CD14-positive monocyte (primary cell): ENCODE measurements around the gene A2M. TPM values are rescaled to one million over a fixed set of nuclear protein-coding genes. Genes with fewer than 3 reads are reported as not detected.

Experiments used
- DNase-seq, 3 donors: peaks; one replicate each; pipeline ENCODE4 v3.0.0-alpha.2; 2011 to 2022
- H2AFZ ChIP-seq: 2 replicates; pipeline ENCODE4 v1.6.0; 2012; ENCODE audit warnings: mild to moderate bottlenecking, low read depth, low read length, inconsistent platforms; ENCODE audit not compliant: insufficient read depth, poor library complexity, severe bottlenecking
- H3K27ac ChIP-seq, 2 donors: 1 replicate in 1 of 2; 2 replicates in 1 of 2; pipeline ENCODE4 v1.5.1; 2012 to 2013; ENCODE audit warnings: low read length in 2 of 2, control low read depth in 1 of 2, inconsistent platforms in 1 of 2, low read depth in 1 of 2, mild to moderate bottlenecking in 1 of 2
- H3K27me3 ChIP-seq, 2 donors: one replicate each; pipeline versions ENCODE4 v1.6.0 to v1.6.1; 2011 to 2013; ENCODE audit warnings: low read length in 2 of 2; ENCODE audit not compliant: control insufficient read depth in 2 of 2, insufficient read depth in 2 of 2
- H3K36me3 ChIP-seq, 2 donors: replicated peaks in 1 of 2; 1 replicate in 1 of 2; 2 replicates in 1 of 2; pipeline versions ENCODE4 v1.5.1 to v1.6.1; 2012 to 2013; ENCODE audit warnings: low read length in 2 of 2, control low read depth in 1 of 2, inconsistent platforms in 1 of 2, mild to moderate bottlenecking in 1 of 2; ENCODE audit not compliant: insufficient read depth in 2 of 2, control insufficient read depth in 1 of 2
- H3K4me1 ChIP-seq, 2 donors: 1 replicate in 1 of 2; 2 replicates in 1 of 2; pipeline versions ENCODE4 v1.5.1 to v1.6.1; 2012 to 2013; ENCODE audit warnings: low read length in 2 of 2, control low read depth in 1 of 2, inconsistent platforms in 1 of 2, mild to moderate bottlenecking in 1 of 2, moderate library complexity in 1 of 2; ENCODE audit not compliant: insufficient read depth in 2 of 2, control insufficient read depth in 1 of 2
- H3K4me2 ChIP-seq: replicated peaks from 2 replicates; pipeline ENCODE3; 2012; ENCODE audit warnings: low read length, moderate library complexity, mild to moderate bottlenecking; ENCODE audit not compliant: poor library complexity, severe bottlenecking; ENCODE audit errors: extremely low read depth
- H3K4me3 ChIP-seq, 3 experiments: fragments of 200-600 bp in 1 of 3; sonication (generic) in 1 of 3; replicated peaks in 1 of 3; 1 replicate in 2 of 3; 2 replicates in 1 of 3; pipeline ENCODE4 v1.5.1; 2011 to 2013; ENCODE audit warnings: low read length in 3 of 3, mild to moderate bottlenecking in 3 of 3, control low read depth in 2 of 3, low read depth in 2 of 3, inconsistent platforms in 1 of 3, moderate library complexity in 1 of 3
- H3K79me2 ChIP-seq: 2 replicates; pipeline ENCODE4 v1.6.0; 2012; ENCODE audit warnings: mild to moderate bottlenecking, control low read depth, inconsistent platforms, low read length, moderate library complexity; ENCODE audit not compliant: insufficient read depth
- H3K9ac ChIP-seq: 2 replicates; pipeline ENCODE4 v1.6.0; 2017; ENCODE audit warnings: low read length, mild to moderate bottlenecking; ENCODE audit not compliant: insufficient read depth, poor library complexity, severe bottlenecking
- H3K9me3 ChIP-seq, 2 donors: replicated peaks in 1 of 2; 1 replicate in 1 of 2; 2 replicates in 1 of 2; pipeline versions ENCODE4 v1.5.1 to v1.6.1; 2012 to 2013; ENCODE audit warnings: low read length in 2 of 2, control low read depth in 1 of 2; ENCODE audit not compliant: control insufficient read depth in 1 of 2, insufficient read depth in 1 of 2
- H4K20me1 ChIP-seq: 2 replicates; pipeline ENCODE4 v1.6.0; 2012; ENCODE audit warnings: mild to moderate bottlenecking, low read length, control low read depth, moderate library complexity; ENCODE audit not compliant: insufficient read depth
- H3K27ac Mint-ChIP-seq, 7 donors: one replicate each; pipeline ENCODE4 v1.8.0; 2020; ENCODE audit warnings: mild to moderate bottlenecking in 7 of 7, mixed read lengths in 7 of 7, moderate library complexity in 6 of 7, inconsistent platforms in 2 of 7
- H3K27me3 Mint-ChIP-seq, 3 donors: one replicate each; pipeline ENCODE4 v1.8.0; 2021 to 2022; ENCODE audit warnings: low read depth in 3 of 3, mild to moderate bottlenecking in 3 of 3, mixed read lengths in 3 of 3, moderate library complexity in 3 of 3, inconsistent platforms in 1 of 3
- H3K36me3 Mint-ChIP-seq, 2 donors: one replicate each; pipeline ENCODE4 v1.8.0; 2020; ENCODE audit warnings: mixed read lengths in 2 of 2, inconsistent platforms in 1 of 2, mild to moderate bottlenecking in 1 of 2
- H3K4me1 Mint-ChIP-seq: one replicate; pipeline ENCODE4 v1.8.0; 2020; ENCODE audit warnings: mild to moderate bottlenecking, mixed read lengths
- H3K4me3 Mint-ChIP-seq, 2 donors: one replicate each; pipeline ENCODE4 v1.8.0; 2020; ENCODE audit warnings: mild to moderate bottlenecking in 2 of 2, mixed read lengths in 2 of 2, moderate library complexity in 1 of 2
- H3K9me3 Mint-ChIP-seq, 7 donors: one replicate each; pipeline ENCODE4 v1.8.0; 2020 to 2022; ENCODE audit warnings: mixed read lengths in 7 of 7, mild to moderate bottlenecking in 6 of 7, moderate library complexity in 6 of 7, inconsistent platforms in 2 of 7
- CTCF ChIP-seq: fragments of 200-600 bp; IDR thresholded peaks from one replicate; pipeline ENCODE4 v1.8.0; 2022; ENCODE audit warnings: antibody characterized with exemption, mild to moderate bottlenecking
- WGBS: methylation state at CpG from one replicate; pipeline ENCODE4 v1.1.5; 2013; ENCODE audit warnings: missing lambda C conversion rate; ENCODE audit not compliant: insufficient coverage; 5-methylcytosine and 5-hydroxymethylcytosine counted together
- intact Hi-C, 2 donors: fragments of 100-400 bp; cut with micrococcal nuclease; formaldehyde crosslinking; loops; one replicate each; pipeline versions ENCODE4 v1.15.0 to v1.15.1; 2023
- polyA plus RNA-seq, 3 donors: library from polyadenylated mRNA; depleted of rRNA in 1 of 3; unstranded in 2 of 3; stranded (reverse) in 1 of 3; fragments of 300-500 nt in 2 of 3; fragments of >200 nt in 1 of 3; fragmentation: Illumina TruSeq in 2 of 3; gene quantifications; 1 replicate in 2 of 3; 2 replicates in 1 of 3; pipeline ENCODE4 v1.2.3, GENCODE V29; 2012 to 2021

The A2M gene
- polyA plus RNA-seq, 3 donors = 0.12 to 1.2 TPM; not detected in 1

GRCh38 chr12:9068086-9068485 lies 47.6 kb downstream of the A2M start:
- Histone ChIP-seq H3K4me1 (peaks cover 15 to 18% of the 10 kb centered on the region in 2 donors), H4K20me1 (no peaks in the 10 kb centered on the region), H3K9me3 (peaks cover 0 to 8% of the 10 kb centered on the region in 2 donors), H3K79me2 (no peaks in the 10 kb centered on the region), H3K4me3 (no peak overlapping the region), H3K36me3 (no peaks in the 10 kb centered on the region), H3K9ac (no peak overlapping the region), H3K27ac (no peak overlapping the region), H3K27me3 (peaks cover 0 to 5% of the 10 kb centered on the region in 2 donors), H2AFZ (no peak overlapping the region), H3K4me2 (no peak overlapping the region)
- no CpG with 5 or more reads among the region's 1 CpG for WGBS
- TF ChIP-seq CTCF = no peak
- Mint-ChIP-seq H3K4me1 (peaks cover 13% of the 10 kb centered on the region), H3K36me3 (no peaks in the 10 kb centered on the region), H3K9me3 (peaks cover 0 to 8% (median 0%) of the 10 kb centered on the region in 7 donors), H3K4me3 (no peak overlapping the region), H3K27ac (no peak overlapping the region), H3K27me3 (peaks cover 0 to 18% (median 3%) of the 10 kb centered on the region in 3 donors)
- no peak for DNase-seq
- intact Hi-C loops = loop anchor here in 1 of 2 donors (10.0 kb wide), 1 partner anchor 207 kb away; no protein-coding TSS in a partner anchor

- H3K4me3 ChIP-seq = no peak overlapping the region
- H3K79me2 ChIP-seq = no peaks in the 10 kb centered on the region
- H2AFZ ChIP-seq = no peak overlapping the region
- no peak for DNase-seq
- H3K4me2 ChIP-seq = no peak overlapping the region
- H3K9ac ChIP-seq = no peak overlapping the region
- Mint-ChIP-seq H3K27me3 (peaks cover 0 to 17% (median 3%) of the 10 kb centered on the region in 3 donors), H3K36me3 (no peaks in the 10 kb centered on the region), H3K4me1 (peaks cover 13% of the 10 kb centered on the region), H3K9me3 (peaks cover 0 to 8% (median 0%) of the 10 kb centered on the region in 7 donors), H3K27ac (no peak overlapping the region), H3K4me3 (no peak overlapping the region)
- TF ChIP-seq CTCF = no peak
- H3K27me3 ChIP-seq = peaks cover 0 to 5% of the 10 kb centered on the region in 2 donors
- peaks cover 15 to 18% of the 10 kb centered on the region in 2 donors for H3K4me1 ChIP-seq
- 88% methylated on average over 1 of the region's 3 CpGs for WGBS
- H4K20me1 ChIP-seq = no peaks in the 10 kb centered on the region
- intact Hi-C loops = loop anchor here in 1 of 2 donors (10.0 kb wide), 1 partner anchor 208 kb away; no protein-coding TSS in a partner anchor
- no peaks in the 10 kb centered on the region for H3K36me3 ChIP-seq
- no peak overlapping the region for H3K27ac ChIP-seq
- peaks cover 0 to 8% of the 10 kb centered on the region in 2 donors for H3K9me3 ChIP-seq
These were observed 48.8 kb downstream of the A2M start for GRCh38 chr12:9066755-9067423.
